22Rv1 (cell line): Measurements from ENCODE around the gene MS4A4A.

Experiments
- H3K27ac ChIP-seq: fragments of 450-650 bp; 2 replicates; pipeline ENCODE4 v1.5.1; 2017
- CTCF ChIP-seq: fragments of 450-650 bp; IDR thresholded peaks from 2 replicates; pipeline ENCODE4 v1.5.1; 2017; ENCODE audit warnings: mild to moderate bottlenecking
- ZFX ChIP-seq: fragments of 450-650 bp; IDR thresholded peaks from 2 replicates; pipeline ENCODE4 v1.6.1; 2017; ENCODE audit warnings: antibody characterized with exemption, borderline replicate concordance

MS4A4A gene

GRCh38 chr11:60305906-60306619, 25.6 kb downstream of the MS4A4A start:
- H3K27ac ChIP-seq: no peak overlapping the region
- TF ChIP-seq ZFX (no peak), CTCF (no peak)

- TF ChIP-seq CTCF: no peak
- no peak for TF ChIP-seq ZFX
- no peak overlapping the region for H3K27ac ChIP-seq
Observed at GRCh38 chr11:60307507-60308195, 27.2 kb downstream of the MS4A4A start.

DNA sequence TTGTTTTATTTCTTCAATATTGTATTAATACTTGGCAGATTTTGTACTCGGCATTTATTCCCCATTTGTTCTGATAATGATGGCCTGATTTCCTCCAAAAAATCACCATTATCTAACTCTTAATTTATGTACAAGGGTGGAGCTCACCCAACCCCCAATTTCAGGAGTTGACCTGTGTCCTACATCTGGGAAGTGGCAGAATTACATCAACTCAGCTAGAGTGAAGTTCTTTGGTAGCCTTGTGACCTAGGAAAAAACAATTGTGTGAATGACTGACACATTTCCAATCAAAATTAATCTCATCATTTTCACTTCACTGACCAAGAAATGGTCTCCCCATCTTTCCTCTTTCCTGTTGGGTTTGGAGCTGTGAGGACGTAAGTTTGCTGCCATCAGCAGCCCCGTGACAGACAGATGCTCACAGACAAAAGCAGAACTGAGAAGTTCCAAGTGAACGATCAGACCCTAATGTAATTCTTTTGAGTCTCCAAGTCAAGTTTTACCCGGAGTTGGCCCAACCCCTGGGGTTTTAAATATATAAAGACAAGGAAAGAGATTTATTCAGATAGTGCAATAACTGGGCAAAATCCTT, 30.0 kb downstream of the MS4A4A start:
- H3K27ac ChIP-seq: no peak overlapping the region
- no peak for TF ChIP-seq CTCF
- no peak for TF ChIP-seq ZFX

GRCh38 chr11:60314635-60315321, 34.3 kb downstream of the MS4A4A start:
- TF ChIP-seq ZFX: no peak
- no peak for TF ChIP-seq CTCF
- no peak overlapping the region for H3K27ac ChIP-seq

- TF ChIP-seq ZFX: no peak
- no peak for TF ChIP-seq CTCF
- H3K27ac ChIP-seq: no peak overlapping the region
Observed at GRCh38 chr11:60315871-60316270, 35.4 kb downstream of the MS4A4A start.

GRCh38 chr11:60316317-60316716, 35.9 kb downstream of the MS4A4A start:
- H3K27ac ChIP-seq: no peak overlapping the region

More at GRCh38 chr11:60316317-60316716, 35.9 kb downstream of the MS4A4A start:
- TF ChIP-seq CTCF (no peak), ZFX (no peak)
